HepG2 (cell line): ENCODE measurements around the gene ABTB2. TPM values are rescaled to one million over a fixed set of nuclear protein-coding genes. Genes with fewer than 3 reads are reported as not detected.

Source experiments
- CBX5 ChIP-seq: sonication (generic); formaldehyde crosslinking; IDR thresholded peaks from 2 replicates; pipeline ENCODE4 v1.4.0; 2020; ENCODE audit warnings: missing genetic modification reagents, borderline replicate concordance
- HNF1B ChIP-seq: sonication (generic); formaldehyde crosslinking; IDR thresholded peaks from 2 replicates; pipeline ENCODE4 v1.5.1; 2020; ENCODE audit warnings: mild to moderate bottlenecking, moderate library complexity, missing genetic modification reagents
- IKZF4 ChIP-seq: sonication (generic); formaldehyde crosslinking; IDR thresholded peaks from 2 replicates; pipeline ENCODE4 v1.5.1; 2020; ENCODE audit warnings: borderline replicate concordance, mild to moderate bottlenecking, low read depth, missing genetic modification reagents; ENCODE audit errors: not compliant biosample characterization
- NCOA2 ChIP-seq: sonication (generic); formaldehyde crosslinking; IDR thresholded peaks from 2 replicates; pipeline ENCODE4 v1.8.0; 2022; ENCODE audit warnings: inconsistent platforms
- NFIB ChIP-seq: sonication (generic); formaldehyde crosslinking; IDR thresholded peaks from 2 replicates; pipeline ENCODE4 v1.9.0; 2021; ENCODE audit warnings: missing genetic modification reagents, mild to moderate bottlenecking, borderline replicate concordance
- NFYC ChIP-seq: IDR thresholded peaks from 2 replicates; pipeline ENCODE4 v1.6.1; 2016; ENCODE audit warnings: missing genetic modification reagents, missing compliant biosample characterization
- PCBP1 ChIP-seq: fragments of 200-400 bp; formaldehyde crosslinking; IDR thresholded peaks from 2 replicates; pipeline ENCODE4 v1.6.1; 2017; ENCODE audit warnings: mild to moderate bottlenecking, low read depth, low read length, borderline replicate concordance
- PHF20 ChIP-seq: sonication (generic); formaldehyde crosslinking; IDR thresholded peaks from 2 replicates; pipeline ENCODE4 v1.5.0; 2020; ENCODE audit warnings: mild to moderate bottlenecking, missing genetic modification reagents
- RNF2 ChIP-seq: fragments of 450-650 bp; conservative IDR thresholded peaks from 2 replicates; pipeline ENCODE4 v1.6.1; 2016; ENCODE audit warnings: low read depth
- SOX13 ChIP-seq, 3 experiments: fragments of 450-650 bp in 1 of 3; sonication (generic) in 1 of 3; formaldehyde crosslinking in 1 of 3; IDR thresholded peaks in 2 of 3; conservative IDR thresholded peaks in 1 of 3; 2 replicates each; pipeline versions ENCODE4 v1.5.0 to v1.6.1; 2016 to 2020; ENCODE audit warnings: antibody characterized with exemption in 1 of 3, mild to moderate bottlenecking in 1 of 3, missing compliant biosample characterization in 1 of 3, missing genetic modification reagents in 1 of 3, moderate library complexity in 1 of 3
- SYNCRIP ChIP-seq: fragments of 200-400 bp; formaldehyde crosslinking; IDR thresholded peaks from 2 replicates; pipeline ENCODE4 v1.6.1; 2018; ENCODE audit warnings: mild to moderate bottlenecking, low read depth, low read length; ENCODE audit not compliant: insufficient read depth
- TP53 ChIP-seq: sonication (generic); formaldehyde crosslinking; conservative IDR thresholded peaks from 2 replicates; pipeline ENCODE4 v1.4.0; 2020; ENCODE audit warnings: missing genetic modification reagents
- ZC3H4 ChIP-seq: sonication (generic); formaldehyde crosslinking; IDR thresholded peaks from 2 replicates; pipeline ENCODE4 v1.4.0; 2020; ENCODE audit warnings: missing genetic modification reagents, borderline replicate concordance
- ZKSCAN8 ChIP-seq: IDR thresholded peaks from 2 replicates; pipeline ENCODE4 v1.6.1; 2016; ENCODE audit warnings: borderline replicate concordance, missing genetic modification reagents, missing compliant biosample characterization
- ZNF256 ChIP-seq: sonication (generic); formaldehyde crosslinking; conservative IDR thresholded peaks from 2 replicates; pipeline ENCODE4 v1.4.0; 2020; ENCODE audit warnings: missing genetic modification reagents
- ZNF317 ChIP-seq: sonication (generic); formaldehyde crosslinking; IDR thresholded peaks from 2 replicates; pipeline ENCODE4 v1.5.0; 2020; ENCODE audit warnings: mild to moderate bottlenecking, missing genetic modification reagents
- ZNF337 ChIP-seq: sonication (generic); formaldehyde crosslinking; IDR thresholded peaks from 2 replicates; pipeline ENCODE4 v1.5.1; 2020; ENCODE audit warnings: missing genetic modification reagents, low read depth, mild to moderate bottlenecking, borderline replicate concordance
- ZNF34 ChIP-seq: sonication (generic); formaldehyde crosslinking; IDR thresholded peaks from 2 replicates; pipeline ENCODE4 v1.4.0; 2020; ENCODE audit warnings: mild to moderate bottlenecking, missing genetic modification reagents, borderline replicate concordance
- ZNF446 ChIP-seq: sonication (generic); formaldehyde crosslinking; IDR thresholded peaks from 2 replicates; pipeline ENCODE4 v1.5.0; 2020; ENCODE audit warnings: mild to moderate bottlenecking, missing genetic modification reagents
- ZNF720 ChIP-seq: sonication (generic); formaldehyde crosslinking; IDR thresholded peaks from 2 replicates; pipeline ENCODE4 v1.4.0; 2020; ENCODE audit warnings: missing genetic modification reagents
- ZNF75D ChIP-seq: sonication (generic); formaldehyde crosslinking; IDR thresholded peaks from 2 replicates; pipeline ENCODE4 v1.8.1; 2023; ENCODE audit warnings: missing genetic modification reagents, mild to moderate bottlenecking, borderline replicate concordance
- ZNF776 ChIP-seq: sonication (generic); formaldehyde crosslinking; IDR thresholded peaks from 2 replicates; pipeline ENCODE4 v1.4.0; 2020; ENCODE audit warnings: mild to moderate bottlenecking, missing genetic modification reagents
- polyA plus RNA-seq, 8 experiments: library from polyadenylated mRNA; depleted of rRNA in 3 of 8; stranded (reverse) in 7 of 8; unstranded in 1 of 8; fragments of >200 nt; fragmentation: Illumina TruSeq in 4 of 8; extraction: Trizol in 4 of 8; gene quantifications; 2 replicates each; pipeline versions ENCODE4 v1.2.1 to v1.2.3, GENCODE V29; 2011 to 2016; ENCODE audit warnings: low read depth in 4 of 8, missing spikeins in 1 of 8, mixed read lengths in 1 of 8; ENCODE audit not compliant: insufficient read depth in 1 of 8
- total RNA-seq, 5 experiments: library from RNA; depleted of rRNA; stranded (reverse); fragments of >200 nt; fragmentation: Illumina TruSeq; extraction: Trizol; gene quantifications; 2 replicates each; pipeline ENCODE4 v1.2.3, GENCODE V29; 2016; ENCODE audit warnings: low read depth in 1 of 5
- TF ChIP-seq, protein P1 (sequence below): sonication (generic); formaldehyde crosslinking; IDR thresholded peaks from 2 replicates; pipeline ENCODE4 v1.4.0; 2020; ENCODE audit warnings: missing genetic modification reagents, borderline replicate concordance
- TF ChIP-seq, protein P2 (sequence below): sonication (generic); formaldehyde crosslinking; IDR thresholded peaks from 2 replicates; pipeline ENCODE4 v1.8.1; 2023; ENCODE audit warnings: mild to moderate bottlenecking, missing genetic modification reagents

The ABTB2 gene
- total and polyA plus RNA-seq, 2 of the 13 experiments (the other 11 are each of a cell fraction or from before 2014, with no cell fraction given): 5.1 to 15.4 TPM

DNA sequence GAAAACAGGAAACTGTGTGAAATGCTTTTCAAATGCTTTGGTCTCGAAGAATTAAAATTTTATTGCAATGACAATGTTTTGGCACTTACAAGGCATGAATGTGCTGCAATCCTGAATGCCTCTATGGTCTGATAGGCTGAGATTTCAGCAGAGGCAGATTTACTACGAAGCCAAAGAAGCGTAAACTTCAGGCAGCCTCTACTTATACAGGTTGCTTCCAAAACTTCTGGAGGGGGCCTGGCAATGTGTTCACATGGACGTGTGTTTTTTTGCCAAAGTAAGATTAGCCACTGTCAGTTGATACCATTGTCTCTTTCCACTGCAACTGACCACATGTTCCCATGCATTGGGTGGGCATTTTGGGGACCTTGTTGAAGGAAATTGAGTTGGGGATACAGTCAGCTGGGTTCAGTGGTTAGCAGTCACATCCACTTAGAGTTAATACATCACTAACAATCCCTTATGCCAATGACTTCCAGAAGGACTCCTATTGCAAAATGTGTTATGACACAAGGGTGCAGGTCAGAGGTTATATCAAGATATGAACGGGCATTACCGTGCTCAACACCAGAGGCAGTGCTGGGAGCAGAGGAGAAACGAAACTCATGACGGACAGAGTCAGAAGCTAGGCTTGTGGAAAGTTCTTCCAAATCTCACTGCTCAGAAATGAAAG, 48.8 kb downstream of the ABTB2 start (continued):
- TF ChIP-seq HNF1B: peak; percentile 63; the same call in 1 of the 2 replicates
- TF ChIP-seq ZNF34 (CRISPR knock-in tag): no peak
- TF ChIP-seq SYNCRIP: no peak
- TF ChIP-seq NFIB (CRISPR knock-in tag): no peak
- no peak for TF ChIP-seq RNF2
- TF ChIP-seq ZNF776 (CRISPR knock-in tag): no peak
- TF ChIP-seq IKZF4 (CRISPR knock-in tag): no peak
- no peak for TF ChIP-seq ZNF337 (CRISPR knock-in tag)
- TF ChIP-seq ZNF317: 0 out of 2 replicates have a peak, but pooled peaks have one; percentile 60
- TF ChIP-seq ZKSCAN8 (CRISPR knock-in tag): no peak
- no peak for TF ChIP-seq ZNF446 (CRISPR knock-in tag)
- no peak for TF ChIP-seq ZC3H4 (CRISPR knock-in tag)
- TF ChIP-seq ZNF75D (CRISPR knock-in tag): no peak
- TF ChIP-seq, protein P1, sequence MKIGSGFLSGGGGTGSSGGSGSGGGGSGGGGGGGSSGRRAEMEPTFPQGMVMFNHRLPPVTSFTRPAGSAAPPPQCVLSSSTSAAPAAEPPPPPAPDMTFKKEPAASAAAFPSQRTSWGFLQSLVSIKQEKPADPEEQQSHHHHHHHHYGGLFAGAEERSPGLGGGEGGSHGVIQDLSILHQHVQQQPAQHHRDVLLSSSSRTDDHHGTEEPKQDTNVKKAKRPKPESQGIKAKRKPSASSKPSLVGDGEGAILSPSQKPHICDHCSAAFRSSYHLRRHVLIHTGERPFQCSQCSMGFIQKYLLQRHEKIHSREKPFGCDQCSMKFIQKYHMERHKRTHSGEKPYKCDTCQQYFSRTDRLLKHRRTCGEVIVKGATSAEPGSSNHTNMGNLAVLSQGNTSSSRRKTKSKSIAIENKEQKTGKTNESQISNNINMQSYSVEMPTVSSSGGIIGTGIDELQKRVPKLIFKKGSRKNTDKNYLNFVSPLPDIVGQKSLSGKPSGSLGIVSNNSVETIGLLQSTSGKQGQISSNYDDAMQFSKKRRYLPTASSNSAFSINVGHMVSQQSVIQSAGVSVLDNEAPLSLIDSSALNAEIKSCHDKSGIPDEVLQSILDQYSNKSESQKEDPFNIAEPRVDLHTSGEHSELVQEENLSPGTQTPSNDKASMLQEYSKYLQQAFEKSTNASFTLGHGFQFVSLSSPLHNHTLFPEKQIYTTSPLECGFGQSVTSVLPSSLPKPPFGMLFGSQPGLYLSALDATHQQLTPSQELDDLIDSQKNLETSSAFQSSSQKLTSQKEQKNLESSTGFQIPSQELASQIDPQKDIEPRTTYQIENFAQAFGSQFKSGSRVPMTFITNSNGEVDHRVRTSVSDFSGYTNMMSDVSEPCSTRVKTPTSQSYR (CRISPR knock-in tag): no peak
- no peak for TF ChIP-seq PCBP1
- no peak for TF ChIP-seq PHF20 (CRISPR knock-in tag)
- TF ChIP-seq ZNF256: no peak
- peak; percentile 64 for TF ChIP-seq NCOA2 (CRISPR knock-in tag)
- TF ChIP-seq ZNF720: no peak
- TF ChIP-seq NFYC (CRISPR knock-in tag): no peak
- TF ChIP-seq, protein P2, sequence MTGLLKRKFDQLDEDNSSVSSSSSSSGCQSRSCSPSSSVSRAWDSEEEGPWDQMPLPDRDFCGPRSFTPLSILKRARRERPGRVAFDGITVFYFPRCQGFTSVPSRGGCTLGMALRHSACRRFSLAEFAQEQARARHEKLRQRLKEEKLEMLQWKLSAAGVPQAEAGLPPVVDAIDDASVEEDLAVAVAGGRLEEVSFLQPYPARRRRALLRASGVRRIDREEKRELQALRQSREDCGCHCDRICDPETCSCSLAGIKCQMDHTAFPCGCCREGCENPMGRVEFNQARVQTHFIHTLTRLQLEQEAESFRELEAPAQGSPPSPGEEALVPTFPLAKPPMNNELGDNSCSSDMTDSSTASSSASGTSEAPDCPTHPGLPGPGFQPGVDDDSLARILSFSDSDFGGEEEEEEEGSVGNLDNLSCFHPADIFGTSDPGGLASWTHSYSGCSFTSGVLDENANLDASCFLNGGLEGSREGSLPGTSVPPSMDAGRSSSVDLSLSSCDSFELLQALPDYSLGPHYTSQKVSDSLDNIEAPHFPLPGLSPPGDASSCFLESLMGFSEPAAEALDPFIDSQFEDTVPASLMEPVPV (CRISPR knock-in tag): no peak
- TF ChIP-seq CBX5: no peak; the same call in 1 of the 2 replicates
- TF ChIP-seq SOX13 (IDR thresholded peaks at IDR 0.05): no peak
- peak in 1 of 2 experiments; percentile 75; a peak in 2 of 4 replicates for TF ChIP-seq SOX13 (CRISPR knock-in tag; conservative IDR thresholded peaks at IDR 0.05 in 1 of 2, IDR thresholded peaks at IDR 0.05 in 1 of 2)
- TF ChIP-seq TP53: no peak
